ENCODE results near the gene AMBP. TPM values are rescaled to one million over a fixed set of nuclear protein-coding genes. Genes with fewer than 3 reads are reported as not detected.

Gene AMBP
- total RNA-seq, 1 experiment from 2014 or later, result not detected

GRCh38 chr9:114112778-114113584, 34.9 kb upstream of the AMBP start:
- peak; percentile 46 for DNase-seq (ENCODE audit: low read depth)

- DNase-seq (ENCODE audit: low read depth), result no peak
Measured at GRCh38 chr9:114112325-114112724, 34.2 kb upstream of the AMBP start.

GRCh38 chr9:114110180-114110579, 32.1 kb upstream of the AMBP start:
- peak; percentile 45 for DNase-seq (ENCODE audit: low read depth)

GRCh38 chr9:114109124-114109523, 31.0 kb upstream of the AMBP start:
- DNase-seq (ENCODE audit: low read depth), result no peak

- peak; percentile 60 for DNase-seq (ENCODE audit: low read depth)
Measured at GRCh38 chr9:114108016-114108833, 30.1 kb upstream of the AMBP start.

- DNase-seq (ENCODE audit: low read depth), result no peak
Measured at GRCh38 chr9:114107286-114108001, 29.3 kb upstream of the AMBP start.

- DNase-seq (ENCODE audit: low read depth), result no peak
Measured at GRCh38 chr9:114105236-114105635, 27.1 kb upstream of the AMBP start.

- DNase-seq (ENCODE audit: low read depth), result no peak
Measured at GRCh38 chr9:114102484-114102883, 24.4 kb upstream of the AMBP start.

- no peak for DNase-seq (ENCODE audit: low read depth)
Measured at GRCh38 chr9:114100536-114100935, 22.4 kb upstream of the AMBP start.

- DNase-seq (ENCODE audit: low read depth), result no peak
Measured at GRCh38 chr9:114099669-114100270, 21.7 kb upstream of the AMBP start.

GRCh38 chr9:114098936-114099668, 21.0 kb upstream of the AMBP start, which contains the start of gene KIF12:
KIF12 (minus strand) TSS chr9:114099292; CDS start chr9:114099276, 16 bp downstream.
- DNase-seq (ENCODE audit: low read depth), result no peak

- DNase-seq (ENCODE audit: low read depth), result no peak
Measured at GRCh38 chr9:114098021-114098935, 20.2 kb upstream of the AMBP start.

- DNase-seq (ENCODE audit: low read depth), result no peak
Measured at GRCh38 chr9:114097613-114098020, 19.5 kb upstream of the AMBP start.

GRCh38 chr9:114096866-114097612, 18.9 kb upstream of the AMBP start:
- no peak for DNase-seq (ENCODE audit: low read depth)

- no peak for DNase-seq (ENCODE audit: low read depth)
Measured at GRCh38 chr9:114096041-114096511, 18.0 kb upstream of the AMBP start.

GRCh38 chr9:114094971-114095370, 16.9 kb upstream of the AMBP start:
- no peak for DNase-seq (ENCODE audit: low read depth)

- no peak for DNase-seq (ENCODE audit: low read depth)
Measured at GRCh38 chr9:114093761-114094505, 15.8 kb upstream of the AMBP start.

GRCh38 chr9:114093031-114093471, 15.0 kb upstream of the AMBP start:
- DNase-seq (ENCODE audit: low read depth), result no peak
